NCI-H1930 (cell line): Measurements from ENCODE around the gene LYZL1.
"Not testable (repeated sequence)": the region's sequence is repeated elsewhere in the genome, so short reads cannot be mapped to it uniquely, and the experiment has no call there.

ENCODE experiments used
- DNase-seq, 2 experiments: peaks; one replicate each; lab custom pipeline; 2025; lab: John Stamatoyannopoulos, UW

The LYZL1 gene

DNA sequence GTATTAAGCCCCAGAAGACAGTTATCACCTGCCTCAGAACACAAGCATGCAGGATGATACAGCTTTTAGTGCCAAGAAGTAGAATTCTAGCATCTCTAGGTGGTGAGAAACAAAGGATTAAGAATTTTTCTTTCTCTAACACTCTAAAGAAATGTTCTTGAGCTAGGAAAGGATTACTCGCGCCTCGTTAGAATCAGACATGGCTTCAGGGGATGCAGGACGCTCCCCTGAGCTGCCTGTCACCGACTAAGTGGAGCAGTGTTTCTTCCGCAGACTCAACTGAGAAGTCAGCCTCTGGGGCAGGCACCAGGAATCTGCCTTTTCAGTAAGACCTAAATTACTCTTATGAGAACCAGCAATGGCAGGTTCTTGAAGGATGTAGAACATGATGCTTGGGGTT, at the start of gene LYZL1:
TSS of gene LYZL1 (plus strand) at position 165 of the 400 bp plus-strand sequence. CDS start 2,798 bp downstream, outside the sequence.
- DNase-seq, result not testable (repeated sequence)

DNA sequence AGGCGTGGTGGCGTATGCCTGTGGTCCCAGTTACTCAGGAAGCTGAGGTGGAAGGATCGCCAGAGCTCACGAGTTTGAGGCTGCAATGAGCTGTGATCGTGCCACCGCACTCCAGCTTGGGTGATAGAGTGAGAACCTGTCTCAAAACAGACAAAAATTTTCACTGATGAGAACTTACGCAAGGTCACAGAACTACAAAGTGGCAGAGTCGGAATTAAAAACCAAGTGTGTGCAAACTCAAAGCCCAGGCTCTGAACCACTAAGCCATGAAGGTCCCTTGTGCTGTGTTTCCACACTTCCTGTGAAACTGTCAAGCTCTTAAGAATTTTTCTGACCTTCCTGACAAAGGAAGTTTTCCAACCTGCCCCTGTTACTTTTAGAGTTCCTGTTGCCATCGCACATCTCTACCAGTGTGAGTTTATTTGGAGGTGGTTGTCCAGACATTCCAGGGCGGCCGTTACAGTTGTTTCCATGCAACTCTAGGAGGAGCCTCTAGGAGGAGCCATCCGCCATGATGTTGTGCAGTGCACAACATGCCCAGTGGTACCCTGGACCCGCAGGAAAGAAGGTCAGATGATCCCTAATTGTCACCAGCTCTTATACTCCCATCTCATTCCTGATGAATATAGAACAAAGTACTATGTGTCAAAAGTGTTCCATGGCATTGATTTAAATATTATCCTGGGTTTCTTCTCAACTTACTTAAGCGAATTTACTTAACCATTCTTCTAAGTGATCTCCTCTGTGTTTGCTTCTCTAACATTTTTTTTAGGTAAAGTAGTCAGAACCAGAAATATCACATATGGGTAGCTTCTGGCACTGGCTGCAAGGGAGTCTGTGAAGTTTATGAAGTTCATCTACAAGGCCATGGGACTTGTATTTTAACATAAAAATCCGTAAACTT, 49.0 kb upstream of the LYZL1 start:
- no peak for DNase-seq

GRCh38 chr10:29240986-29241660, 47.7 kb upstream of the LYZL1 start:
- DNase-seq, result no peak

GRCh38 chr10:29241925-29242324, 46.9 kb upstream of the LYZL1 start:
- DNase-seq, result no peak

- no peak for DNase-seq
These were observed 45.8 kb upstream of the LYZL1 start for GRCh38 chr10:29243066-29243465.

DNA sequence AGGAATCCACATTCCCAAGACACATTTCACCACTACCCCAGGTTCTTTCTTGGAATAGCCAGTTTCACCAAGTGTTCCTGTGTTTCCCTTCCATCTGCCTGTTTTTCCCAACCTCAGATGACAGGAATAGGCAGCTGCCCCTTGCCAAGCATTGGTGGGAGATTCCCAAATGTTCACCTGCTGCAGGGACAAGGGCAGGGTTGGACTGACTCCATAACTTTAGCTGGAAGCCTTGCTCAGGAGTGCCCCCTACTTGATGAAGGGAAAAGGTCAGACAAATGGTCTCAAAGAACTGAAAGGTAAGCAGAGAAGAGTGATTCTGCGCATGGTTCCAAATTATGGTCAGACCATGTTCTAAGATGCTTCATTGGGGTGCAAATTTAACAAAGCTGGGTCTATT, 45.1 kb upstream of the LYZL1 start:
- DNase-seq, result no peak

DNA sequence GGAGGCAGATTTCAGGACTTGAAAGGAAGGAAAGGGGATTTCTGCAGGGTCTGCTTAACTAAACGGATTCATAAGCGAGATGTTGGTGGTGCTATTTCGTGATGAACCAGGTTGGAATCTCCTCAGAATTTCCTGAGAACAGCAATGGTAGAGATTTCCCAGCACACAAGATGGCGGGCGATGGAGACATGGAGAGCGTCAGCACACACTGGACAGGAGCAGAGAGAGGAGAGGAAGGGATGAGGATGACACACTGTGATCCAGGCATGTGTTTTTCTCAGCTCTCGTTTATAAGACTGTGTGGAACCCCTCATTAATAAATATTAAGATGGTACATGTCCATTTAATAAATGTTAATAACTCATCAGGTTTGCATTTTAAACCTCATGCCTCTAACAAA, 43.9 kb upstream of the LYZL1 start:
- no peak for DNase-seq

DNA sequence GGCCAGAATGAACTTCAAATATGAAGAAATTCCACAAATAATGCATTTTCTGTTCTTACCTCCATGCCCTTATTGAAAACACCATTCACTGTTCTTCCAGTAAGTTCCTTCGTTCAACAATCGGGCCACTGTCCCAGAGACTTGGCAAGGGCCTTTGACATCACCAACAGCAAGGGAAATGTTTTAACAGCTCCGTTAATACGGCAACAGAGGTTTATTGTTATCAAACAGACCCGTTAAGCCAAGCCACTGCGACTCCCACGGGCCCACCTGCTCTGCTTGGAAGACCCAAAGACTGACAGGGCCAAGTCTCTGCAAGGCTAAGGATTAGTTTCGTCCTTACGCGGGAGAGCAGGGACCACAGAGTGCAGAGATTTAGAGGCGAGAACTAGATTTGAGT, 43.4 kb upstream of the LYZL1 start:
- DNase-seq, result no peak

DNA sequence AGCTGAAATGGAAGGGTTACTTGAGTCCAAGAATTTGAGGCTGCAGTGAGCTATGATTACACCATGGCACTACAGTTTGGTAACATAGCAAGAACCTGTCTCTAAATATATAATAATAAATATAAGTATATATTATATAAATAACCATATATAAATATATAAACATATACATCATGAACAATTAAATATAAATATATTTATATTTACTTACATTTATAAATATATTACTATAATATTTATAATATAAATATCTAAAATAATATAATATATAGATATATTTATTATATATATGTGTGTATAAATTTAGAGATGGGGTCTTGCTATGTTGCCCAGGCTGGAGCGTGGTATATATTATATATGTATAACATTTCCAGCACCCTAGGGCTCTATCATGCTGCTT, 42.4 kb upstream of the LYZL1 start:
- no peak for DNase-seq

- DNase-seq, result no peak
These were observed 40.7 kb upstream of the LYZL1 start for GRCh38 chr10:29248158-29248557.

DNA sequence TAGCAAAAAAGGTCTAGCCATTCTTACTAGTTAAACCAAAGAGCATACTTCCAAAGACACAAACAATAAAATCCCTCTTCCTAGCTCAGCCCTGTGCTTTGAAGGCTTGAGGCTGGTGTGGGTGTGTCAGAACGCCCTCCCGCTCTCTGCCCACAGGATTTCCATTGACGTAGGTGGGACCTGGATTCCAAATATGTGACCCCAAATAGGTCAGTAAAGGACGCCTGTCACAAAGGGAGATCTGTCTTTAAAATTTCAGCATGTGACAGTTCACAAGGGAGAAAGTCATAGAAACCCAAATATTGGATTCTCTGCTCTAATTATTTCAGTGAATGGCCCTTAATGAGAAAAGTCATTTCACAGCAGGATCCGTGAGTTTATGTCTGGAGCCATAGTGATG, 39.9 kb upstream of the LYZL1 start:
- DNase-seq, result no peak

DNA sequence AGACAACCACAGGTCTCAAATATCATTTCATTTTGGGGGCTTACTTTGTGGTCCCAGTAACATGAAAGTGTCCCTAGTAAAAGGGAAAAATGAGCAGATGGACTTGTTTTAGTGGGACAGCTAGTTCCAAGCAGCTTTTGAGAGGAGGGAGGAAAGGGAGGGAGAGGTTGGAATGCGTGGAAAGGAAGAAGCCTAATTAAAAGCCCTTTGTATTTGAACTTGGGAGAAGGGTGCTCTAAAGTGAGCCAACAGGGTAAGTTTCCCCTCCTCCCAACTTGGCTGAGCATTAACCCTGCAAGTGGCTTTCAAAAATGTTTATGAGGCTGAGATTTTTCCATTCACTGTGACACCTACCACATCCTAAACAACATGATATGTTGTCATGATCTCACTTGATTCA, 38.8 kb upstream of the LYZL1 start:
- no peak for DNase-seq

DNA sequence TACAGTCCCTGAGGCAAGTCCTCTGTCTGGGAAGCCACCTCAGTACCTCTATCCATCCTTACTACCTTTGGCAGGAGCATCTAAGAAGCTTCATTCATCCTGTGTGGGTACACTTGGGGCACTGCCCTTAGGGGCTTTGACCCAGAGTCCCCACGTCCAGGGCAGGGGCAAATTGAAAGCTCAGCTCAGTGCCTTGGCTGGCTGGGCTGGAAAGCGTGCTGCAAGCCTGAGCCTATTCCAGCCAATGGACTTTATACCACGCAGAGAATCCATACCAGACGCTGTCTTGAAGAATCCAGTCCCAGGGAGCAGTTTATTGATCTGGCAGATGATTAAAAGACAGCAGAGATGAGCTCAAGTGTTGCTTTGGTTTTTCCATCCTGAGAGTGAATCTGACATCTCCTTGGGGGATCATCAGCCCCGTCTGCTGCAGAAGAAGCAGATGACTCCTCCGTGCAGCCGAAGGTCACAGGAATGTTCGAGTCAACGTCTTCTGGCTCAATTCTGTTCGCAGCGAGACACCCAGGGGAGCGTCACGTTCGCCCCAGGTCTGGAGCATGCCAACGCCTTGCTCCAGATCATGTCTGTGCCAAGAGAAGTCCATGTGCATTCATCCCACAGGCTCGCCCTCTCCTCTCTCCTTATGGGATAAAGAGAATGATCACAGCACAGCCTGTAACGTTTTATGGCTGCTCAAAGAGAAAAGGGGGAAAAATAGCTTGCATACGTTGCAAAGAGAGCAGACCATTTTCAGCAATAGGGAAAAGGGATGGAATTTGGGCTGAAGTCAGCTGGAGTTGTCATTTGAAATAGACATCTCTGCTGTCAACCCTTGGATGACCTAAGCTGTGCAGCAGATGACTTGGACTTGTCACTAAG, 35.8 kb upstream of the LYZL1 start:
- DNase-seq, result no peak

DNA sequence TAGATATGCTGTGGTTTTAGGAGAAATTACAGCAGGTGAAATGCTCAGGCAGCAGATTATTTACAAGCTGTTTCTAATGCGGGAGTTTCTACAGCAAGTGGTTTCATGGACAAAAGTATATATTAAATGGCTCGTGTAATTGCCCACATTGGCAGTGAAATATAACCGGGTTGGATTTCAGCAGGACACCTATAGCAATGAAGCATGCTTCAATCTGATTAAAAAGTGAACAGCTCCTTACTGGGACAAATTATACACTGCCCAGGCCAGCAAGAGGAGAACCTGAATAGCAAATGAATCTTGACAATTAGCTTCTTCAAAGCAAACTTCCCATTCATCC, 35.2 kb upstream of the LYZL1 start:
- DNase-seq, result no peak

GRCh38 chr10:29254123-29255046, 34.5 kb upstream of the LYZL1 start:
- no peak for DNase-seq

- no peak for DNase-seq
These were observed 33.8 kb upstream of the LYZL1 start for GRCh38 chr10:29255104-29255503.

- DNase-seq, result no peak
These were observed 32.9 kb upstream of the LYZL1 start for GRCh38 chr10:29256019-29256418.

- no peak for DNase-seq
These were observed 32.3 kb upstream of the LYZL1 start for GRCh38 chr10:29256586-29256985.

GRCh38 chr10:29257106-29257783, 31.6 kb upstream of the LYZL1 start:
- no peak for DNase-seq

DNA sequence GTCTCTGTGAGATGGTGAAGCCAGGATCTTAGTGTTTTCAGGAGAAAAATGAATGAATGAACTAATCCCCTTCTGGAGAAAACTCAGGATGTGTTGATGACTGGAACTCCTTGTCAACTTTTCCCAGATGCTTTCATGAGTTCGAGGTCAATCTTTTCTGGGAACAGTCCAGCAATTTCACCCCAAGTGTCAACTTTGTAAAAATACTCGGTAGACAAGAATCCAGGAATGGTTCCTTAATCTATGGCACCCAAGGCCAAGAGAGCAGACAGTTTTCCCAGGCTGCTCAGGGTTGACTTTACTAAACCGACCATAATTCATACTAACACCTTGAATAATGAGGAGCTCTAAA, 31.1 kb upstream of the LYZL1 start:
- no peak for DNase-seq

GRCh38 chr10:29259498-29259897, 29.4 kb upstream of the LYZL1 start:
- DNase-seq, result no peak
